Glomerular endothelial cell (primary cell): ENCODE data around the gene ITGA8. TPM values are rescaled to one million over a fixed set of nuclear protein-coding genes. Genes with fewer than 3 reads are reported as not detected.
"Not testable (repeated sequence)": the region's sequence is repeated elsewhere in the genome, so short reads cannot be mapped to it uniquely, and the experiment has no call there.

Experiments used
- DNase-seq: peaks from one replicate; pipeline ENCODE4 v3.0.0-alpha.2; 2011; ENCODE audit warnings: low read depth, low spot score; ENCODE audit errors: extremely low read depth
- total RNA-seq: library from RNA; depleted of rRNA; stranded (reverse); fragments of >200 nt; gene quantifications from 2 replicates; pipeline ENCODE4 v1.2.3, GENCODE V29; 2015

ITGA8 gene
- total RNA-seq, 1 donor from 2014 or later: 2.1 TPM

- DNase-seq: no peak
Measured at GRCh38 chr10:15624401-15625196, 95.1 kb downstream of the ITGA8 start.

- no peak for DNase-seq
Measured at GRCh38 chr10:15620836-15621515, 98.7 kb downstream of the ITGA8 start.

GRCh38 chr10:15620337-15620736 lies 99.4 kb downstream of the ITGA8 start:
- no peak for DNase-seq

- DNase-seq: no peak
Measured at GRCh38 chr10:15609246-15609645, 110.5 kb downstream of the ITGA8 start.

DNA sequence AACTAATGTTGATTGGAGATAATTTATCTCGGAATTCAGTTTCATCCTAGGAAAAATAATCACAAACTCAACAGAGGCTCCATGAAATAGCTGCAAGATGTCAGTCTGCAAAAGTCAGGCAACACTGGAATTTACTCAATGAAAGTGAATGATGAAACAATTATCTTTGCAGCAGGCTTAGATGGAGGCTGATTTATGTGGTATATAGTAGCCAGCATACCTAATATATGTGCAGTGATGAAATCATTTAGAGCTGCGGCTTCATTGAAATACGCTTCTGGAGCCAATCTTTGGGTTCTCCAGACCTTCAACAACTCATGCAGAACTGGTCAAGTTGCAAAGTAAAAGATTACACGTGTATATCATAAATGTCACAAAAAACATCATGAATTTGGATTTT lies 113.3 kb downstream of the ITGA8 start:
- no peak for DNase-seq

DNA sequence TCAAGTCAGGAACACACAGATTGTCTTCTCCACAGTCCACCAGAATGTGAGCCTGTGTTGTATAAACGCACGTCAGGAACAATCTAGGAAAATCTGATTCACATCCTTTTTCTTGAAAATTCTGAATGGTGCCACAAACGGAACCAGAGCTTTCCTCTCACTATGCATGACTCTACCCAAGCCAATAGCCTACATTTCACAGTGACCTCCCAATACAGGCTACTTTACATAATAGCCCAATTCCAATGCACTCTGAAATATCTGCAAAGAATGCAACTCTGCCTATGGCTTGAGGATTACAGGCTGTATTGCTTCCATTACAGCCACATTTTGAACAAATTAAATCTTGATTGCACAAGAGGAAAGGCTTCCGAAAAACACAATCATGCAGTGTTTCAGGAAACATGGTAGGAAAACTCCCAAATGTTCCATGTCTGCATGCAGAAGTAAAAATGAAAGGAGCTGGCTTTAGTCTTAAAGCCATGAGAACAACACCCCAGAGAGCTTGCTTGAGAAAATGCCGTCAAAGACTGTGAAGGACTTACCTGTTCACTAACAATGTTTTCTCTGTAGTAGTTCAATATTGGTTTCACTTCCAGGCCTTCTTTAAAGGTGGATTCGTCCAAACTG lies 113.9 kb downstream of the ITGA8 start:
- DNase-seq: no peak

- DNase-seq: no peak
Measured at GRCh38 chr10:15603446-15604011, 116.2 kb downstream of the ITGA8 start.

GRCh38 chr10:15601819-15602218 lies 117.9 kb downstream of the ITGA8 start:
- no peak for DNase-seq

GRCh38 chr10:15595260-15595659 lies 124.5 kb downstream of the ITGA8 start:
- no peak for DNase-seq

DNA sequence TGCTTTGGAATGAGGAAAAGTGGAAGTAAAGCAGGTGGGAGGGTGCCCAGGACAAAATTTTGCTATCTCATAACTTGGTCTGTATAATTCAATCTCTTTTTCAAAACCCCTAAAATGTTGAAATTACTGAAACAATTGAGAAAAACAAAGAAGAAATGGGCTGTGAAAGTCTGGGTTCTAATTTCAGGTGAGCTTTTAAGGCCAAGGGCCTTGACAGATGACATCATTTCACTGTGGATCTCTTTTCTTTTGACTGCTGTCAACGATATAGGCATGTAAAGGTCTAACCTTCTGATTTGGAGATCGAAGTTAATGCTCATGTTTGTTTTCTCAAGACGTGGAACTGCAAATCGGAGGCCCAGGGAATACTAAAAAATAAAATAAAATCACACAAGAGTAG lies 127.8 kb downstream of the ITGA8 start:
- no peak for DNase-seq

DNA sequence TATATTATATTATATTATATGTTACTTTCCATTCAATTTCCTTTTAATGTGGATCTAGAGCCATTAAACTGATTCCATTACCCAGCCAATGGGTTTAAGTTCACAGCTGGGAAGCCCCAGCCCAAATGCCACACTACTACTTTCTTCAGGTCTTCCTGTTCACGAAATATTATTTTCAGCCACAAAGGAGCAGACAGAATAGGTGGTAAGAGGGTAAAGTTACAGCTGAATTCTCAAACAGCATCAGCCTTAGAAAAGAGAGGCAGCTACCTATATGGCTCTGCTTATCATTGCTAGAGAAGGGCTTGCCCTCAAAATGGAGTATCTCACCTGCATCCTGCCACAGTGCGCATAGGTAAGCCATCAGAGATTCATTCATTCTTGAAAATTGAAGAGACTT lies 128.3 kb downstream of the ITGA8 start:
- no peak for DNase-seq

- DNase-seq: no peak
Measured at GRCh38 chr10:15588635-15589508, 130.8 kb downstream of the ITGA8 start.

DNA sequence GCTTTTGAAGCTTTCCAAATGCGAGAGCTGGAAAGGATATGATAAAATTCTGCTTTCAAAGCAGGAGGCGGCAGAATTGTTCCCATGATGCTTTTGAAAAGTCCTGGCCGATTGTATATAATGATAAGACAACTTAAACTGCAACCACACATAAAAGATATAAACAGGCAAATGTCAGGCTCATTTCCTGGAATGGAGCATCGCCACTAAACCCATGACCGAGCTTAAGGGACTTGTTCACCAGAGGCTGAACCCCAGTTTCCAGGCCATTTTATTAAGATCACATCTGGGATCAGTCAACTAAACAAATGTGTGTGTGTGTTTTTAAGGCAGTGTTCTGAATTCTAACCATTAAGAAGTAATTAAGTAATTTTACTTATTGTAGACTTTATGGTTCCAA lies 131.6 kb downstream of the ITGA8 start:
- DNase-seq: no peak

- DNase-seq: no peak
Measured at GRCh38 chr10:15587271-15587670, 132.5 kb downstream of the ITGA8 start.

DNA sequence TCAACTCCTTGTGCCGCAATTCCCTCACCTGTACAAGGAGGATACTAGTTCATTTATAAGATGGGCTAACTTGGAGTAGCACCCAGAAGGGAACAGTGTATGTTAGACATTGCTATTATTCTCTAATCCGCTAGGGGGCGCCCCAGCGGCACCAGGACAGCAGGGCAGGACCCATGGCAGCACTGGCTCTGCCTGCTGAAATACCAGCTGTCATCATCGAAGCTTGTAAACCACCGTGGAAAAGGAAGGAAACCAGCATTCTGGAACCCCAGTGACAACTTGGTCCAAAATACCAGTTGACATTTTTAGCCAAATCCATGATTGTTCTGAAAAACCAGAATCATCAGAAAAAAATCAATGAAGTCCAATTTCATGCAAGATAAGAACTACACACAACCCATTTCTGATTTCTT lies 134.4 kb downstream of the ITGA8 start:
- no peak for DNase-seq

- not testable (repeated sequence) for DNase-seq
Measured at GRCh38 chr10:15582972-15583371, 136.8 kb downstream of the ITGA8 start.

- no peak for DNase-seq
Measured at GRCh38 chr10:15579605-15580004, 140.1 kb downstream of the ITGA8 start.

DNA sequence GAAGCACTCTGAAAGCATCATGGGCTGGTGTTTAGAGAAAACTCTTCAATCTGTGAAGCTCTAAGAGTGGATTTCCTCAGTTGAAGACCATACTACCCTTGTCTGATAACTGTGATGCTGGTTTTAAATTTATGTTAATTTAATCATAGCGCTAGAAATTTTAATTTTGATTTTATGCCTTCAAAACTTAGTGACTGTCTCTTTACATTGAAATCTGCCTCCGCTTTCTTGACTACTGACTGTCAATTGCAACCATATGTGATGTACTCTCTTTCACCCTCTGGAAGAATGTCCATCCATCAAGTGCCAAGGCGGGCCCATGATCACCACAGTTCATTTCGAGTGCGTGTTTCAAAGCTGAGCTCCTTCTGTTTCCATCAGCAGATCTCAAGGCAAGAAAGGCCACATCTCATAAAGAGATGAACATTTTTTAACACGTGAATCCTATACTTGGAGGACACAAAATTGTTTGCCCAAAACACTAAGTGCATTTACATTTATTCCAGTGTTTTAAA lies 147.1 kb downstream of the ITGA8 start:
- DNase-seq: no peak

GRCh38 chr10:15571575-15571974 lies 148.1 kb downstream of the ITGA8 start:
- peak; percentile 65 for DNase-seq

GRCh38 chr10:15570738-15571339 lies 148.9 kb downstream of the ITGA8 start:
- DNase-seq: no peak
